Panc1 (cell line): ENCODE data around the gene NMRK1. TPM values are rescaled to one million over a fixed set of nuclear protein-coding genes. Genes with fewer than 3 reads are reported as not detected.

ENCODE experiments used
- ATAC-seq: fragments of 200-7000 bp; cut with Tn5 transposase; 2 replicates; pipeline ENCODE4 v1.9.1; 2020; ENCODE audit warnings: mild to moderate bottlenecking, moderate library complexity
- BruUV-seq: library from RNA; stranded (reverse); fragments of 400-500 nt; replicated peaks from 2 replicates; lab custom pipeline; 2021; lab: Mats Ljungman, UMichigan
- CTCF ChIA-PET: fragments of 300-600 bp; sonication (Branson Sonifier 250); formaldehyde crosslinking; loops from one replicate; lab custom pipeline; 2022; ENCODE audit warnings: antibody characterized with exemption; lab: Charles Lee
- POLR2A ChIA-PET: fragments of 300-600 bp; sonication (Branson Sonifier 250); formaldehyde crosslinking; loops from one replicate; lab custom pipeline; 2022; ENCODE audit warnings: antibody characterized with exemption; lab: Charles Lee
- DNase-seq: peaks from one replicate; pipeline ENCODE4 v3.0.0-alpha.2; 2010; ENCODE audit warnings: low read depth, low spot score
- H3K27ac ChIP-seq: 2 replicates; pipeline ENCODE4 v1.5.1; 2011; ENCODE audit warnings: mild to moderate bottlenecking, low read length, inconsistent platforms
- H3K27me3 ChIP-seq: fragments of 200-500 bp; sonication (Bioruptor generic); 2 replicates; pipeline ENCODE4 v1.6.0; 2014; ENCODE audit warnings: low read length, inconsistent platforms; ENCODE audit not compliant: control insufficient read depth, insufficient read depth
- H3K36me3 ChIP-seq: fragments of 200-500 bp; sonication (Bioruptor generic); 2 replicates; pipeline ENCODE4 v1.5.1; 2014; ENCODE audit warnings: inconsistent platforms, mild to moderate bottlenecking, low read length, moderate library complexity; ENCODE audit not compliant: control insufficient read depth, insufficient read depth
- H3K4me1 ChIP-seq: 2 replicates; pipeline ENCODE4 v1.5.1; 2011; ENCODE audit warnings: inconsistent platforms, mild to moderate bottlenecking, low read length, moderate library complexity; ENCODE audit not compliant: control insufficient read depth, insufficient read depth
- H3K4me3 ChIP-seq, 2 experiments: 2 replicates each; pipeline ENCODE4 v1.5.1; 2011 to 2012; ENCODE audit warnings: low read depth in 2 of 2, low read length in 2 of 2, mild to moderate bottlenecking in 2 of 2, inconsistent platforms in 1 of 2, moderate library complexity in 1 of 2
- H3K9me3 ChIP-seq: fragments of 200-500 bp; sonication (Bioruptor generic); 2 replicates; pipeline ENCODE4 v1.5.1; 2014; ENCODE audit warnings: low read depth, mild to moderate bottlenecking, inconsistent platforms, low read length, moderate library complexity; ENCODE audit not compliant: control insufficient read depth, insufficient read depth
- CTCF ChIP-seq: fragments of 450-650 bp; IDR thresholded peaks from 2 replicates; pipeline ENCODE4 v1.5.1; 2017; ENCODE audit warnings: mild to moderate bottlenecking
- POLR2AphosphoS5 ChIP-seq: IDR thresholded peaks from 2 replicates; pipeline ENCODE4 v1.6.1; 2012; ENCODE audit warnings: mild to moderate bottlenecking, low read depth, low read length, moderate library complexity
- REST ChIP-seq, 2 experiments: IDR thresholded peaks; 2 replicates each; pipeline ENCODE4 v1.6.1; 2011 to 2012; ENCODE audit warnings: low read depth in 2 of 2, control low read depth in 1 of 2, low read length in 1 of 2, mild to moderate bottlenecking in 1 of 2, moderate library complexity in 1 of 2; ENCODE audit not compliant: insufficient read depth in 1 of 2
- SIN3A ChIP-seq: IDR thresholded peaks from 2 replicates; pipeline ENCODE4 v1.6.1; 2012; ENCODE audit warnings: low read depth, mild to moderate bottlenecking, low read length, moderate library complexity, borderline replicate concordance; ENCODE audit not compliant: insufficient read depth
- TCF7L2 ChIP-seq: IDR thresholded peaks from 2 replicates; pipeline ENCODE4 v1.6.1; 2011; ENCODE audit warnings: mild to moderate bottlenecking, low read depth, low read length, inconsistent platforms
- in situ Hi-C: cut with HindIII; loops from 2 replicates; pipeline ENCODE4 v1.10.0; 2016; ENCODE audit warnings: low sequenced_read_pairs, low pct_unique_long_range_greater_than_20kb
- intact Hi-C: fragments of 100-400 bp; cut with micrococcal nuclease; formaldehyde crosslinking; loops from one replicate; pipeline ENCODE4 v1.10.0; 2022; ENCODE audit not compliant: unreplicated experiment
- total RNA-seq: library from RNA; stranded (reverse); gene quantifications from one replicate; pipeline ENCODE4 v1.2.1, GENCODE V29; 2021; ENCODE audit not compliant: unreplicated experiment

Gene NMRK1
- total RNA-seq, 1 experiment from 2014 or later, result 16.0 TPM

GRCh38 chr9:75039801-75040200 is 48.2 kb downstream of the NMRK1 start:
- no TSS peak for BruUV-seq
- Histone ChIP-seq H3K4me3 (no peak overlapping the region), H3K27me3 (no peaks in the 10 kb centered on the region), H3K36me3 (no peaks in the 10 kb centered on the region), H3K9me3 (no peaks in the 10 kb centered on the region), H3K27ac (no peak overlapping the region), H3K4me1 (no peaks in the 10 kb centered on the region)
- no peak for TF ChIP-seq SIN3A
- TF ChIP-seq POLR2AphosphoS5, result no peak
- no peak for TF ChIP-seq REST (IDR thresholded peaks at IDR 0.05; ENCODE audit: insufficient read depth in 1 of 2, low read depth in 2 of 2, low read length in 1 of 2)
- DNase-seq (no peak), ATAC-seq (no peak)
- in situ Hi-C loops (no loop called here), intact Hi-C loops (no loop called here)
- POLR2A ChIA-PET, result no interaction called here
- CTCF ChIA-PET, result no interaction called here

GRCh38 chr9:75039009-75039408 is 48.9 kb downstream of the NMRK1 start:
- POLR2A ChIA-PET, result no interaction called here
- CTCF ChIA-PET, result no interaction called here
- Histone ChIP-seq H3K9me3 (no peaks in the 10 kb centered on the region), H3K4me3 (no peak overlapping the region), H3K36me3 (no peaks in the 10 kb centered on the region), H3K27me3 (no peaks in the 10 kb centered on the region), H3K27ac (no peak overlapping the region), H3K4me1 (no peaks in the 10 kb centered on the region)
- no peak for DNase-seq
- BruUV-seq, result no TSS peak
- intact Hi-C loops (no loop called here), in situ Hi-C loops (no loop called here)
- TF ChIP-seq TCF7L2 (no peak), CTCF (no peak), SIN3A (no peak), REST (IDR thresholded peaks at IDR 0.05; ENCODE audit: insufficient read depth in 1 of 2, low read depth in 2 of 2, low read length in 1 of 2) (no peak), POLR2AphosphoS5 (no peak)
- no peak for ATAC-seq
